GM18951 (cell line): ENCODE results near the gene SPTBN2.
"Not testable (repeated sequence)": the region's sequence is repeated elsewhere in the genome, so short reads cannot be mapped to it uniquely, and the experiment has no call there.

Experiments
- POLR2A ChIP-seq: IDR thresholded peaks from 4 replicates; pipeline ENCODE4 v1.6.1; 2011; ENCODE audit warnings: mild to moderate bottlenecking; ENCODE audit not compliant: insufficient read length, insufficient read depth; ENCODE audit errors: extremely low read depth
- in situ Hi-C: fragments of 300-500 bp; cut with MboI; formaldehyde crosslinking; loops from one replicate; pipeline ENCODE4 v1.12.0; 2022; ENCODE audit warnings: low sequenced_read_pairs, mixed read lengths, inconsistent platforms; ENCODE audit not compliant: unreplicated experiment

SPTBN2 gene

GRCh38 chr11:66734215-66734614, 5.2 kb upstream of the SPTBN2 start:
- in situ Hi-C loops: no loop called here
- TF ChIP-seq POLR2A: no peak

GRCh38 chr11:66729447-66729846, 431 bp upstream of the SPTBN2 start:
- TF ChIP-seq POLR2A: no peak
- in situ Hi-C loops: no loop called here

GRCh38 chr11:66728038-66728692, 851 bp downstream of the SPTBN2 start:
- TF ChIP-seq POLR2A: no peak
- in situ Hi-C loops: no loop called here

- in situ Hi-C loops: no loop called here
- no peak for TF ChIP-seq POLR2A
Observed at GRCh38 chr11:66727282-66728037, 1.6 kb downstream of the SPTBN2 start.

- no peak for TF ChIP-seq POLR2A
- in situ Hi-C loops: no loop called here
Observed at GRCh38 chr11:66725647-66726046, 3.4 kb downstream of the SPTBN2 start.

GRCh38 chr11:66725114-66725513, 3.9 kb downstream of the SPTBN2 start:
- no peak for TF ChIP-seq POLR2A
- in situ Hi-C loops: no loop called here

- in situ Hi-C loops: not testable (repeated sequence)
Observed at GRCh38 chr11:66724167-66724566, 4.8 kb downstream of the SPTBN2 start.

GRCh38 chr11:66723693-66724092, 5.3 kb downstream of the SPTBN2 start:
- in situ Hi-C loops: no loop called here
- TF ChIP-seq POLR2A: no peak

GRCh38 chr11:66722745-66723651, 6.0 kb downstream of the SPTBN2 start:
- TF ChIP-seq POLR2A: no peak
- in situ Hi-C loops: no loop called here

- in situ Hi-C loops: no loop called here
- TF ChIP-seq POLR2A: no peak
Observed at GRCh38 chr11:66721939-66722338, 7.1 kb downstream of the SPTBN2 start.

GRCh38 chr11:66720899-66721470, 8.0 kb downstream of the SPTBN2 start:
- in situ Hi-C loops: no loop called here
- no peak for TF ChIP-seq POLR2A

- in situ Hi-C loops: no loop called here
- no peak for TF ChIP-seq POLR2A
Observed at GRCh38 chr11:66720223-66720898, 8.7 kb downstream of the SPTBN2 start.
